HK-2 (cell line): Measurements from ENCODE around the gene MACO1.

Experiments
- DNase-seq: peaks from one replicate; pipeline ENCODE4 v3.0.0-alpha.2; 2018; ENCODE audit not compliant: unreplicated experiment

Gene MACO1

GRCh38 chr1:25524568-25525360, 94.1 kb downstream of the MACO1 start:
- DNase-seq: no peak

- DNase-seq: no peak
These were observed 94.6 kb downstream of the MACO1 start for GRCh38 chr1:25525361-25525688.

- DNase-seq: no peak
These were observed 96.1 kb downstream of the MACO1 start for GRCh38 chr1:25526753-25527152.

GRCh38 chr1:25527226-25527846, 96.6 kb downstream of the MACO1 start:
- DNase-seq: no peak

- no peak for DNase-seq
These were observed 97.4 kb downstream of the MACO1 start for GRCh38 chr1:25527946-25528595.

GRCh38 chr1:25528881-25529517, 98.3 kb downstream of the MACO1 start:
- DNase-seq: no peak

GRCh38 chr1:25529518-25530185, 99.0 kb downstream of the MACO1 start:
- DNase-seq: no peak

- no peak for DNase-seq
These were observed 99.7 kb downstream of the MACO1 start for GRCh38 chr1:25530186-25531081.

GRCh38 chr1:25531082-25531461, 100.4 kb downstream of the MACO1 start:
- no peak for DNase-seq

- no peak for DNase-seq
These were observed 102.3 kb downstream of the MACO1 start for GRCh38 chr1:25532970-25533369.

- no peak for DNase-seq
These were observed 103.2 kb downstream of the MACO1 start for GRCh38 chr1:25533775-25534409.

GRCh38 chr1:25534410-25534788, 103.7 kb downstream of the MACO1 start:
- no peak for DNase-seq

- DNase-seq: no peak
These were observed 105.4 kb downstream of the MACO1 start for GRCh38 chr1:25536124-25536523.

- DNase-seq: no peak
These were observed 106.6 kb downstream of the MACO1 start for GRCh38 chr1:25537153-25537831.

GRCh38 chr1:25538191-25538767, 107.6 kb downstream of the MACO1 start:
- no peak for DNase-seq

- no peak for DNase-seq
These were observed 110.1 kb downstream of the MACO1 start for GRCh38 chr1:25540750-25541342.

GRCh38 chr1:25541425-25541824, 110.7 kb downstream of the MACO1 start:
- DNase-seq: no peak

GRCh38 chr1:25541889-25542658, 111.4 kb downstream of the MACO1 start:
- DNase-seq: no peak
